ENCODE measurements around the gene CLCF1. TPM values are rescaled to one million over a fixed set of nuclear protein-coding genes. Genes with fewer than 3 reads are reported as not detected.

Gene CLCF1
- total and polyA plus RNA-seq, 10 of the 15 experiments (the other 5 are each of a cell fraction or from before 2014, with no cell fraction given), result 0.16 to 2.1 (median 0.63) TPM; not detected in 1

GRCh38 chr11:67401495-67402191, 28.2 kb upstream of the CLCF1 start, which contains the start of gene PPP1CA (continued):
- TF ChIP-seq ZBTB4 (CRISPR knock-in tag; IDR thresholded peaks at IDR 0.05), result no peak
- no peak for TF ChIP-seq SMAD1 (IDR thresholded peaks at IDR 0.05; ENCODE audit: low read depth, partially characterized antibody)
- TF ChIP-seq HSF1 (IDR thresholded peaks at IDR 0.05; ENCODE audit: low read depth, low read length), result no peak
- no peak; the same call in 1 of the 2 replicates for TF ChIP-seq IRF3 (IDR thresholded peaks at IDR 0.05)
- TF ChIP-seq ZNF384 (IDR thresholded peaks at IDR 0.05; ENCODE audit: borderline replicate concordance, low read depth, low read length), result no peak
- no peak for TF ChIP-seq BCL3 (IDR thresholded peaks at IDR 0.05; ENCODE audit: borderline replicate concordance, insufficient read depth, low read depth, low read length, poor library complexity, severe bottlenecking)
- TF ChIP-seq RBBP5 (conservative IDR thresholded peaks at IDR 0.05), result no peak
- TF ChIP-seq SKIL (IDR thresholded peaks at IDR 0.05; ENCODE audit: low read depth, poor library complexity, severe bottlenecking), result no peak
- TF ChIP-seq STAT3 (IDR thresholded peaks at IDR 0.05; ENCODE audit: low read depth, low read length), result no peak
- peak; percentile 50; the same call in 1 of the 2 replicates for TF ChIP-seq ELK1 (IDR thresholded peaks at IDR 0.05; ENCODE audit: low read depth, low read length)
- peak; percentile 85 for TF ChIP-seq SMARCA5 (IDR thresholded peaks at IDR 0.05)
- peak; percentile 37; the same call in 1 of the 2 replicates for TF ChIP-seq PAX5 (IDR thresholded peaks at IDR 0.05; ENCODE audit: borderline replicate concordance, low read depth, low read length)
- TF ChIP-seq NKRF (conservative IDR thresholded peaks at IDR 0.05), result peak; percentile 91
- TF ChIP-seq ZNF274 (IDR thresholded peaks at IDR 0.05; ENCODE audit: insufficient read depth, insufficient read length), result no peak
- peak; percentile 39; the same call in 1 of the 2 replicates for TF ChIP-seq NR2C1 (IDR thresholded peaks at IDR 0.05)
- no peak for TF ChIP-seq SMC3 (IDR thresholded peaks at IDR 0.05; ENCODE audit: borderline replicate concordance, low read length)
